ENCODE measurements around the gene ANKRD10. TPM values are rescaled to one million over a fixed set of nuclear protein-coding genes. Genes with fewer than 3 reads are reported as not detected.

ANKRD10 gene
- total RNA-seq, 2 donors from 2014 or later, result 46.2 to 47.5 TPM

- peak overlapping the region; percentile 72 to 83 for H3K27ac ChIP-seq
- H3K9me3 ChIP-seq, result no peaks in the 10 kb centered on the region
- H3K4me3 ChIP-seq, result peak overlapping the region; percentile 8 to 44
- no peak for TF ChIP-seq CTCF (IDR thresholded peaks at IDR 0.05)
- DNase-seq (ENCODE audit: low spot score), result peak; percentile 99
- H3K4me1 ChIP-seq, result peaks cover 0 to 27% of the 10 kb centered on the region in 2 donors
- H3K27me3 ChIP-seq, result no peaks in the 10 kb centered on the region
- no peaks in the 10 kb centered on the region for H3K36me3 ChIP-seq
These were observed 44.8 kb downstream of the ANKRD10 start for GRCh38 chr13:110869805-110870706.

GRCh38 chr13:110869231-110869804, 45.6 kb downstream of the ANKRD10 start:
- H3K27me3 ChIP-seq, result no peaks in the 10 kb centered on the region
- no peaks in the 10 kb centered on the region for H3K36me3 ChIP-seq
- peak overlapping the region; percentile 8 to 44 for H3K4me3 ChIP-seq
- H3K4me1 ChIP-seq, result peaks cover 0 to 19% of the 10 kb centered on the region in 2 donors
- no peaks in the 10 kb centered on the region for H3K9me3 ChIP-seq
- peak overlapping the region; percentile 72 to 83 for H3K27ac ChIP-seq
- no peak for DNase-seq (ENCODE audit: low spot score)
- TF ChIP-seq CTCF (IDR thresholded peaks at IDR 0.05), result no peak

- peaks cover 0 to 17% of the 10 kb centered on the region in 2 donors for H3K4me1 ChIP-seq
- peak overlapping the region; percentile 72 to 83 for H3K27ac ChIP-seq
- no peaks in the 10 kb centered on the region for H3K36me3 ChIP-seq
- H3K27me3 ChIP-seq, result no peaks in the 10 kb centered on the region
- TF ChIP-seq CTCF (IDR thresholded peaks at IDR 0.05), result no peak
- no peak for DNase-seq (ENCODE audit: low spot score)
- no peaks in the 10 kb centered on the region for H3K9me3 ChIP-seq
- H3K4me3 ChIP-seq, result no peak overlapping the region
These were observed 46.1 kb downstream of the ANKRD10 start for GRCh38 chr13:110868720-110869119.

GRCh38 chr13:110867380-110867779, 47.5 kb downstream of the ANKRD10 start:
- Histone ChIP-seq H3K4me3 (no peak overlapping the region), H3K4me1 (peaks cover 0 to 17% of the 10 kb centered on the region in 2 donors), H3K27ac (no peak overlapping the region), H3K9me3 (no peaks in the 10 kb centered on the region), H3K36me3 (no peaks in the 10 kb centered on the region), H3K27me3 (no peaks in the 10 kb centered on the region)
- TF ChIP-seq CTCF (IDR thresholded peaks at IDR 0.05), result no peak
- DNase-seq (ENCODE audit: low spot score), result no peak

- Histone ChIP-seq H3K36me3 (no peaks in the 10 kb centered on the region), H3K4me1 (peaks cover 0 to 17% of the 10 kb centered on the region in 2 donors), H3K4me3 (no peak overlapping the region), H3K27ac (no peak overlapping the region), H3K27me3 (no peaks in the 10 kb centered on the region), H3K9me3 (no peaks in the 10 kb centered on the region)
- DNase-seq (ENCODE audit: low spot score), result no peak
- TF ChIP-seq CTCF (IDR thresholded peaks at IDR 0.05), result no peak
These were observed 48.2 kb downstream of the ANKRD10 start for GRCh38 chr13:110866491-110867170.
